Measurements from ENCODE around the gene NLGN3.

Gene NLGN3

GRCh38 chrX:71140440-71140839 lies 4.2 kb upstream of the NLGN3 start:
- TF ChIP-seq CTCF (IDR thresholded peaks at IDR 0.05; ENCODE audit: low read depth, low read length, missing control alignments) = no peak
- H3K4me3 ChIP-seq (replicated peaks; ENCODE audit: low read depth, low read length) = no peak overlapping the region
- DNase-seq (ENCODE audit: extremely low read depth, low read depth) = no peak

GRCh38 chrX:71143508-71143907 lies 1.1 kb upstream of the NLGN3 start:
- no peak for TF ChIP-seq CTCF (IDR thresholded peaks at IDR 0.05; ENCODE audit: low read depth, low read length, missing control alignments)
- H3K4me3 ChIP-seq (replicated peaks; ENCODE audit: low read depth, low read length) = no peak overlapping the region
- no peak for DNase-seq (ENCODE audit: extremely low read depth, low read depth)

- no peak for DNase-seq (ENCODE audit: extremely low read depth, low read depth)
- no peak for TF ChIP-seq CTCF (IDR thresholded peaks at IDR 0.05; ENCODE audit: low read depth, low read length, missing control alignments)
- no peak overlapping the region for H3K4me3 ChIP-seq (replicated peaks; ENCODE audit: low read depth, low read length)
These were observed 3.0 kb downstream of the NLGN3 start for GRCh38 chrX:71147496-71148277.

GRCh38 chrX:71148278-71148663 lies 3.6 kb downstream of the NLGN3 start:
- DNase-seq (ENCODE audit: extremely low read depth, low read depth) = no peak
- H3K4me3 ChIP-seq (replicated peaks; ENCODE audit: low read depth, low read length) = no peak overlapping the region
- no peak for TF ChIP-seq CTCF (IDR thresholded peaks at IDR 0.05; ENCODE audit: low read depth, low read length, missing control alignments)

GRCh38 chrX:71151366-71151765 lies 6.7 kb downstream of the NLGN3 start:
- no peak for TF ChIP-seq CTCF (IDR thresholded peaks at IDR 0.05; ENCODE audit: low read depth, low read length, missing control alignments)

GRCh38 chrX:71154196-71154595 lies 9.6 kb downstream of the NLGN3 start:
- no peak for TF ChIP-seq CTCF (IDR thresholded peaks at IDR 0.05; ENCODE audit: low read depth, low read length, missing control alignments)
- DNase-seq (ENCODE audit: extremely low read depth, low read depth) = no peak
- H3K4me3 ChIP-seq (replicated peaks; ENCODE audit: low read depth, low read length) = no peak overlapping the region

More at GRCh38 chrX:71151366-71151765, 6.7 kb downstream of the NLGN3 start:
- H3K4me3 ChIP-seq (replicated peaks; ENCODE audit: low read depth, low read length) = no peak overlapping the region
- DNase-seq (ENCODE audit: extremely low read depth, low read depth) = no peak

GRCh38 chrX:71154641-71155040 lies 10.0 kb downstream of the NLGN3 start:
- no peak for DNase-seq (ENCODE audit: extremely low read depth, low read depth)
- no peak for TF ChIP-seq CTCF (IDR thresholded peaks at IDR 0.05; ENCODE audit: low read depth, low read length, missing control alignments)
- no peak overlapping the region for H3K4me3 ChIP-seq (replicated peaks; ENCODE audit: low read depth, low read length)
